ENCODE data around the gene WDFY4. TPM values are rescaled to one million over a fixed set of nuclear protein-coding genes. Genes with fewer than 3 reads are reported as not detected.

Gene WDFY4, protein sequence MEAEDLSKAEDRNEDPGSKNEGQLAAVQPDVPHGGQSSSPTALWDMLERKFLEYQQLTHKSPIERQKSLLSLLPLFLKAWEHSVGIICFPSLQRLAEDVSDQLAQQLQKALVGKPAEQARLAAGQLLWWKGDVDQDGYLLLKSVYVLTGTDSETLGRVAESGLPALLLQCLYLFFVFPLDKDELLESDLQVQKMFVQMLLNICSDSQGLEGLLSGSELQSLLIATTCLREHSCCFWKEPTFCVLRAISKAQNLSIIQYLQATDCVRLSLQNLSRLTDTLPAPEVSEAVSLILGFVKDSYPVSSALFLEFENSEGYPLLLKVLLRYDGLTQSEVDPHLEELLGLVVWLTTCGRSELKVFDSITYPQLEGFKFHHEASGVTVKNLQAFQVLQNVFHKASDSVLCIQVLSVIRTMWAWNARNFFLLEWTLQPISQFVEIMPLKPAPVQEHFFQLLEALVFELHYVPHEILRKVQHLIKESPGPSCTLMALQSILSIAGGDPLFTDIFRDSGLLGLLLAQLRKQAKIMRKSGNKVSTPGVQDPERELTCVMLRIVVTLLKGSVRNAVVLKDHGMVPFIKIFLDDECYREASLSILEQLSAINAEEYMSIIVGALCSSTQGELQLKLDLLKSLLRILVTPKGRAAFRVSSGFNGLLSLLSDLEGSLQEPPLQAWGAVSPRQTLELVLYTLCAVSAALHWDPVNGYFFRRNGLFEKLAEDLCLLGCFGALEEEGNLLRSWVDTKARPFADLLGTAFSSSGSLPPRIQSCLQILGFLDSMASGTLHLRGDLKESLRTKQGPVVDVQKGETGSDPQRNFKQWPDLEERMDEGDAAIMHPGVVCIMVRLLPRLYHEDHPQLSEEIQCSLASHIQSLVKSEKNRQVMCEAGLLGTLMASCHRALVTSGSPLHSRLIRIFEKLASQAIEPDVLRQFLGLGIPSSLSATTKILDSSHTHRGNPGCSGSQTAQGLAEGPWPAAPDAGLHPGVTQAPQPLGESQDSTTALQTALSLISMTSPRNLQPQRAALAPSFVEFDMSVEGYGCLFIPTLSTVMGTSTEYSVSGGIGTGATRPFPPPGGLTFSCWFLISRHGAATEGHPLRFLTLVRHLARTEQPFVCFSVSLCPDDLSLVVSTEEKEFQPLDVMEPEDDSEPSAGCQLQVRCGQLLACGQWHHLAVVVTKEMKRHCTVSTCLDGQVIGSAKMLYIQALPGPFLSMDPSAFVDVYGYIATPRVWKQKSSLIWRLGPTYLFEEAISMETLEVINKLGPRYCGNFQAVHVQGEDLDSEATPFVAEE (N-terminal part only)
- 10.2 and 10.5 TPM in 2 replicates for total RNA-seq
- 10.1 and 11.7 TPM in 2 replicates for polyA plus RNA-seq
- polyA plus RNA-seq (2011; cell fraction: cytosol; rRNA removed): 4.1 and 7.2 TPM in 2 replicates
- polyA plus RNA-seq (2011; cell fraction: nucleus; rRNA removed): 11.2 and 11.3 TPM in 2 replicates
- polyA plus RNA-seq (2012): 5.1 and 8.1 TPM in 2 replicates
- polyA minus RNA-seq: 6.3 and 7.0 TPM in 2 replicates
- not detected for polyA minus RNA-seq (2011; cell fraction: cytosol; rRNA and poly(A)+ RNA removed)
- 4.0 and 4.1 TPM in 2 replicates for polyA minus RNA-seq (2011; cell fraction: nucleus; rRNA and poly(A)+ RNA removed)
- percentile 22 among the genes with signal in this experiment for Bru-seq, nascent RNA
- percentile 26 among the genes with signal in this experiment for BruChase-seq, experiment 1, labeled RNA remaining after a 6-hour chase
- percentile 20 among the genes with signal in this experiment for BruChase-seq, experiment 2, labeled RNA remaining after a 2-hour chase
- long read RNA-seq, partial matches to known transcripts: 21 of 26 reads
- long read RNA-seq, other reads (novel, unspliced or antisense): 5 of 26 reads

DNA sequence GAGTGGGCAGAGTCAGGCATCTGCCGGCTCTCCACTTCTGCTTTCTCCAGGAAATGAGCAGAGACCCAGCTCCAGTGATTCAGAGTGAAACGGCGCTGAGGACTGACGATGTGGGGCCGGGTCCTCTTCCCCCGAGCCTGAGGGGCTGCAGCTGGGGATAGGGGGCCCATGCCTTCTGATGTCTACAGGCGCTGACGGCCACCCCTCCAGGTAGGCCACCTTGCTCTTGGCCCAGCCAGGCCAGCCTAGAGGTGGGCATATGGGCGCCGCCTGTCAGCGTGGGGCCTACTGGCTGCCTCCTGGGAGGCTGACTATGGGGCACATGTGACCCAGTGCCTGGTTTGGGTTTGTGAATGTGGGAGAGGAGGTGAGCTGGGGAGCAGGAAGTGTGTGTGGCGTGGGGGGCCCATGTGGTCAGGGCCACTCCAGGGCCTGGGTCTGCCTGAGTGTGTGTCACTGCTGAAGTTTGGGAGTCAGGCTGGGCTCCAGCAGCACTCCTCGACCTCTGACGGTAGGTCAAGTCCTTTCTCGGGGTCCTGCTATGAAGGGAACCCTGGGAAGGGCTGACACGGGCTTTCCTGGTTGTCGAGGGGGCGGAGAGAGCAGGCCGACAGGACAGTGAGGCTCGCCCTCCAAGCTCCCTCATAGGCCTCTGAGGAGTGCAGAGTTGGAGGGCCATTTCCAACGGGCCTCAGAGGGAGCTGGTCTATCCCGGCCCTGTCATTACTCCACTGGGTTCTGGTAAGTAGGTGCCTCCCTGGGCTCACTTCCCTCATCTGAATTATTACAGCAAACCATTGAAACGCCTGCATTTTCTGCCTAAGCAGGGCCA, at the start of gene WDFY4:
WDFY4 (plus strand) TSS at position 82 of the 832 bp plus-strand sequence. CDS start 24,860 bp downstream, outside the sequence.
- H4K20me1 ChIP-seq (replicated peaks; ENCODE audit: control insufficient read depth, extremely low read depth, insufficient read depth, low read length): no peaks in the 10 kb centered on the region
- no peak within 1 kb of the TSS for H3K4me3 ChIP-seq (replicated peaks in 1 of 3; ENCODE audit: insufficient read depth in 1 of 3, low read depth in 1 of 3, low read length in 3 of 3)
- intact Hi-C loops (cut with micrococcal nuclease) (no loop called here), dilution Hi-C loops (cut with MboI; ENCODE audit: extremely low pct_ligation_motif_present, low sequenced_read_pairs) (no loop called here)
- TF ChIP-seq GATA2 (IDR thresholded peaks at IDR 0.05; ENCODE audit: insufficient read depth, insufficient read length, low read depth, low read length): no peak
- no peak for TF ChIP-seq EZH2 (IDR thresholded peaks at IDR 0.05; ENCODE audit: borderline replicate concordance, low read depth, low read length, severe bottlenecking)
- no peak for TF ChIP-seq MYC (IDR thresholded peaks at IDR 0.05; ENCODE audit: low read depth, low read length)
- no peak for TF ChIP-seq FOS (IDR thresholded peaks at IDR 0.05; ENCODE audit: borderline replicate concordance, insufficient read depth, low read length)
- no peak for TF ChIP-seq POLR2AphosphoS5 (IDR thresholded peaks at IDR 0.05; ENCODE audit: insufficient read depth, low read depth, low read length)
- TF ChIP-seq, protein P1, sequence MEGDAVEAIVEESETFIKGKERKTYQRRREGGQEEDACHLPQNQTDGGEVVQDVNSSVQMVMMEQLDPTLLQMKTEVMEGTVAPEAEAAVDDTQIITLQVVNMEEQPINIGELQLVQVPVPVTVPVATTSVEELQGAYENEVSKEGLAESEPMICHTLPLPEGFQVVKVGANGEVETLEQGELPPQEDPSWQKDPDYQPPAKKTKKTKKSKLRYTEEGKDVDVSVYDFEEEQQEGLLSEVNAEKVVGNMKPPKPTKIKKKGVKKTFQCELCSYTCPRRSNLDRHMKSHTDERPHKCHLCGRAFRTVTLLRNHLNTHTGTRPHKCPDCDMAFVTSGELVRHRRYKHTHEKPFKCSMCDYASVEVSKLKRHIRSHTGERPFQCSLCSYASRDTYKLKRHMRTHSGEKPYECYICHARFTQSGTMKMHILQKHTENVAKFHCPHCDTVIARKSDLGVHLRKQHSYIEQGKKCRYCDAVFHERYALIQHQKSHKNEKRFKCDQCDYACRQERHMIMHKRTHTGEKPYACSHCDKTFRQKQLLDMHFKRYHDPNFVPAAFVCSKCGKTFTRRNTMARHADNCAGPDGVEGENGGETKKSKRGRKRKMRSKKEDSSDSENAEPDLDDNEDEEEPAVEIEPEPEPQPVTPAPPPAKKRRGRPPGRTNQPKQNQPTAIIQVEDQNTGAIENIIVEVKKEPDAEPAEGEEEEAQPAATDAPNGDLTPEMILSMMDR (IDR thresholded peaks at IDR 0.05; ENCODE audit: extremely low read depth in 1 of 2, insufficient read depth in 1 of 2, low read depth in 1 of 2, low read length in 2 of 2): no peak
- no peak for TF ChIP-seq POLR2A (IDR thresholded peaks at IDR 0.05; ENCODE audit: low read depth, low read length)
- TF ChIP-seq, protein P2, sequence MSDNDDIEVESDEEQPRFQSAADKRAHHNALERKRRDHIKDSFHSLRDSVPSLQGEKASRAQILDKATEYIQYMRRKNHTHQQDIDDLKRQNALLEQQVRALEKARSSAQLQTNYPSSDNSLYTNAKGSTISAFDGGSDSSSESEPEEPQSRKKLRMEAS (IDR thresholded peaks at IDR 0.05; ENCODE audit: insufficient read depth, insufficient read length): no peak
- TF ChIP-seq JUN (IDR thresholded peaks at IDR 0.05; ENCODE audit: borderline replicate concordance, insufficient read depth, insufficient read length, low read depth): no peak
- no peaks in the 10 kb centered on the region for H3K9me3 ChIP-seq (replicated peaks; ENCODE audit: control insufficient read depth, insufficient read depth, low read length)
- H3K27me3 ChIP-seq (ENCODE audit: control insufficient read depth in 2 of 2, insufficient read depth in 2 of 2, low read length in 2 of 2): peaks cover 2 to 3% of the 10 kb centered on the region in 2 experiments
- no peak within 1 kb of the TSS for H2AFZ ChIP-seq (ENCODE audit: low read depth, low read length)
- no peak within 1 kb of the TSS for H3K4me2 ChIP-seq (ENCODE audit: insufficient read depth, low read length)
- H3K9ac ChIP-seq (replicated peaks; ENCODE audit: extremely low read depth, insufficient read depth, low read length): no peak within 1 kb of the TSS
- ChIA-PET CTCF (no interaction called here), POLR2A (no interaction called here)
- H3K4me1 ChIP-seq (ENCODE audit: control insufficient read depth, extremely low read depth, insufficient read depth, low read length): no peaks in the 10 kb centered on the region
- FAIRE-seq: no peak
- no peaks in the 10 kb centered on the region for H3K79me2 ChIP-seq (ENCODE audit: control insufficient read depth, insufficient read depth, low read length)
- no peak for DNase-seq (ENCODE audit: low read depth, low spot score)
- H3K9me1 ChIP-seq (replicated peaks; ENCODE audit: control insufficient read depth, extremely low read depth, insufficient read depth, low read length): no peaks in the 10 kb centered on the region
- no peaks in the 10 kb centered on the region for H3K36me3 ChIP-seq (ENCODE audit: control insufficient read depth in 2 of 2, extremely low read depth in 1 of 2, insufficient read depth in 2 of 2, low read length in 2 of 2)
- BruUV-seq (replicated peaks): no TSS peak
- H3K27ac ChIP-seq (ENCODE audit: insufficient read depth, low read depth, low read length): no peak within 1 kb of the TSS
